GM21619 (cell line): ENCODE measurements around the gene CEP164.

Source experiments
- ATAC-seq: cut with Tn5 transposase; IDR thresholded peaks from one replicate; pipeline ENCODE4 v1.9.1; 2021; ENCODE audit not compliant: unreplicated experiment

Gene CEP164

DNA sequence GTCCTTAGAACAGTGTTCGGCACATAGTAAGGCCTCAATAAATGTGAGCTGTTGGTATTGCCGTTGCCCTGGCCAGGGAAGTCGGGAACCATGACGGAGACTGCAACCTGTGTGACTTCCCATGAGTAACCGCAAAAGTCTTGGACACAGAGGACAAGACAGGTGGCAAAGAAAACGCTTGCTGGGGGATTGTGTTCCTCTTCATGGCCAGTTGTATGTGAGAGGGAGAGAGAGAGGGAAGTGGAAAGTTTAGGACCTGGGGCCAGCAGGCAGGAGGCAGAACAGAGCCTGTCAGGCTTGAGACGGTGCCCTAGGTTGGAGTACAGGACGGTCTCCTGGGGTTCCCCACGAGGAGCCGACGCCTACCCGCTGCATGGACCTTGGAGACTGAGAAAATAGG lies 90.2 kb downstream of the CEP164 start:
- no peak for ATAC-seq

DNA sequence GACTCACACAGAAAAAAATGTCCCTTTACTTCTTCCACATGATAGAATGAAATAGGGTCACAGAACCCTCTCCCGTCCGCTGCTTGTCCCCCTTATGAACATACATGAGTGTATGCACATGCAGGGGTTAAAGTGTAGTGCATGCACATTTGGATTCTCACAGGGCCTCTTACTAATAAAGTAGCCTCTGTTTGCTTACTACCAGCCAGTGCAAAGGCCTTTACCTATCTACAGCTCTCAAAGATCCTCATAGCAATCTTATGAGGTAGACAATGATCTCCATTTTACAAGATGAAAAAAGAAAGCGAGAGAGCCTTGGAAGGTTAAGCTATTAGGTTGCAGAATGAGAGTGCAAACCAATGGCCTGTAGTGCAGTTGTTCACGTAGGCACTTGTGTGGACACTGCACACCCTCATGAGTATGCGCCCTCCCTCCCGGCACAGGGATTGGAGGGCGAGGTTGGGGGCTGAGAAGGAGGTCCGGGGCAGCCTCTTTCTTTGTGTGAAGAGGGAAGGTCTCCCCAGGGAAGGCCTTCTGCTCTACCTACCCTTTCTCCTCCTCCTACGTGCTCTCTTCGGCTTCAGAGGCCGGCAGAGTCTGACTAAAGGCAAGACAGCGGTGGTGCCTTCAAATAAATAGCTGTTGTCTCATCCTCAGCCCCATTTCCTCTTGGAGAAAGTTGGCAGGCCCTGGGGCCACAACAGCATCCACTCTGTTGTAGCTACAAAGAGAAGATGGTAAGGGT lies 91.3 kb downstream of the CEP164 start:
- no peak for ATAC-seq

DNA sequence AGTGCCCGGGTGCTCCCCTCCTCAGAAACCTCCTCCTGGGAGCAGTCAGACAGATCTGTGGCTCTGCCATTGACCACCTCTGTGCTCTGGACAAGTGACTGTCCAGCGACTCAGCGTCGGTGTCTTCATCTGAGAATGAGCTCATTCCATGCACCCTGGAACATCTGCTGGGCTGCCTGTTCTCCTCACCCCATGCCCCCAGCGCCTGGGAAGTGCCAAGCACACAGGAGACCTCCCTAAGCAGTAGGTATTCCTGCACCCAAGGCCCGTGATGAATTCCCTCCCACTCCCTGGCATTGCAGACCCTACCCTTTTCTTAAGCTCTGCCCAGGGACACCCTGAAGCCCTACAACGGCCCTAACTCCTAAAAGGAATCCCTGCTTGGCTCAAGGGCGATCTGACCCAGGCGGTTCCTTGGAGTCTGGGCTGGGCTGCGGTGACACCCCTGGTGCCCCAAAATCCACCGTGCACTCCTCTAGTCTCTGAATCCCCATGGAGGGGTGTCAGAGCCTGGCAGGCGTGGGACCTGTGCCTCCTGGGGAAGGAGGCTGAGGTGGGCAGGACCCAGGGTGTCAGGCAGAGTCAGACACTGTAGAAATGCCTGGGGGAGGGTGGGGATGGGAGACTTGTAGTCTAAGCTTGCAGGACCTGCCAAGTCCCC lies 92.0 kb downstream of the CEP164 start:
- no peak for ATAC-seq

DNA sequence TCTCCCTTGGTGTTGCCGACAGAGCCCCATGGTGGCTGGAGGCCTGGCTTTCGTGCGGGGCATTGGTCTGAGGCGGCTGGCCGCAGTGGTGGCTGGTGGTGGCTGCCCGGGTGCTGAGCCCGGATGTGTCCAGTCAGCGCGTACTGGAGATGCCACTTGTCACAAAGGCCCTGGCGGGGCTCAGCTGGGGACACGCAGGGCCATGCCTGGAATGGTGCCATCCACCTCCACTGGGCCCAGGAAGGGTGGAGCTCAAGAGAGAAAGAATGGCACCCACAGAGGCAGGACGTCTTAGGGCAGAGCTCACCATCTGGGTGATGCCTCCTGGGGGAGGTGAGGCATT lies 92.5 kb downstream of the CEP164 start:
- no peak for ATAC-seq

DNA sequence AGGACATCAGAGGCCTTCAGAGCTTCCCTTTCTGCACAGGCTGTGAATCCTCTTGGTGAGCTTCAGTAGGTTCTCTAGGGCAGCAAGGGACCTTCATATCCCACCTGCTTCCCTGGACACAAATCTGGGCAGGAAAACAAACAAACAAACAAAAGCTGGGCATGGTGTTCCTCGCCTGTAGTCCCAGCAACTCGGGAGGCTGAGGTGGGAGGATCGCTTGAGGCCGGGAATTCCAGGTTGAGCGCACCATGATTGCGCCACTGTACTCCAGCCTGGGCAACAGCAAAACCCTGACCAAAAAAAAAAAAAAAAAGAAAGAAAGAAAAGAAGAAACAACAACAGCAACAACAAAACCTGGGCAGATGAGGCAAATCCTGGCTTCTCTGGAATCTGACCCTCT lies 92.9 kb downstream of the CEP164 start:
- ATAC-seq: no peak

DNA sequence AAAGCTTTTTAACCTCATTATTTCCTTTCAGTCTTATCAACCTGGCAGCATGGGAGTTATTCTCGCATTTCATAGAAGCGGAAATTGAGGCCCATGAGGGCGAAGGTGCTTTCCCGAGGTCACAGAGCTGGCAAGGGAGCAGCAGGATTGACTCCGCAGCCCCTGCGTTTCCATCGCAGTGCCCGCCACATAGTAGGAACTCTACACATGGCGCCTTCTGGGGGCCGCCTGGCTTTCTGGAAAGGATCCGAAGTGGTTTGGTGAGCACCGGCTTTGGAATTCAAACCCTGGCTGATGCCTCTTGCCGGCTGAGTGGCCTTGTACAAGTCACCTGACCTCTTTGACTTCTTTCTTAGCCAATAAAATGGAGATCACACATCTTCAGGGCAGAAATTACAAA lies 93.4 kb downstream of the CEP164 start:
- ATAC-seq: no peak

DNA sequence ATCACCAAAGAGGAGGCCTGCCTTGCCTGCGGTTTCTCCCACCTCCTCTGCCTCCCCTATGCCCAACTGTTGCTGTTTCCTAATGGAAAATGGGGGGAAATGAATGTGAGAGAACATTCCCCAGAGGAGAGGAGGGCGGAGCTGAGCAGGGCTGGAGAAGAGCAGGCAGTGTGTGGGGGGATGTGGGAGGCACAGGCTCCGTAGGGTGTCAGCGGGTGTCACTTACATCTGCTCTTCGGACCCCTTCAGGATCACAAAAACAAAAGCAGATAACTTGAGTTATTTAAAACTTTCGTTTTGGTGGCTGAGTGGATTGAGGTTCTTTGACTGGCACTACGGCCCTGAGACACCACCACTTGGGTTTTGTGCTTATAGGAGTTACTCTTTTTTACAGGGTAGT lies 93.8 kb downstream of the CEP164 start:
- ATAC-seq: no peak

DNA sequence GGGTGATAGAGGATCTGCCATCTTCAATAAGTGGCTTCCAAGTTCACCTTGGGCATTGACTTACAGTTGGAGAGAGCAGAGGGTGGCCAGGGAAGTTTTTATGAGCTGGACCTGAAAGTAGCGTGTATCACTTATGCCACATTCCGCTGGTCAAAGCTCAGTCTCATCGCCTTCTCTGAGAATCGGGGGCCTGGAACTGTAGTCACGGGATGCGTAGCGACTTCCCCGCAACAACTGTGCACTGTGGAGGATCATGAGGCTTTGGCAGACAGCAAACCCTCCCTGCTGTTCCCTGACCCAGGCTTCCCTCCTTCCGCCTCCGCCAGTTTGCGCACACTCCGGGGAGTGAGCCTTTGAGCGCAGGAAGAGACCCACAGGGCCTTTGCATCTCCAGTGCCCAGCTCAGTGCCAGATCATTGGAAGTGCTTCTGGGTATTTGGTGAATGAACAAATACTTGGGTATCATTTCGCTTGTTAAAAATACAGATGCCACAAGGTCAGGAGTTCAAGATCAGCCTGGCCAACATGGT lies 95.5 kb downstream of the CEP164 start:
- ATAC-seq: no peak

DNA sequence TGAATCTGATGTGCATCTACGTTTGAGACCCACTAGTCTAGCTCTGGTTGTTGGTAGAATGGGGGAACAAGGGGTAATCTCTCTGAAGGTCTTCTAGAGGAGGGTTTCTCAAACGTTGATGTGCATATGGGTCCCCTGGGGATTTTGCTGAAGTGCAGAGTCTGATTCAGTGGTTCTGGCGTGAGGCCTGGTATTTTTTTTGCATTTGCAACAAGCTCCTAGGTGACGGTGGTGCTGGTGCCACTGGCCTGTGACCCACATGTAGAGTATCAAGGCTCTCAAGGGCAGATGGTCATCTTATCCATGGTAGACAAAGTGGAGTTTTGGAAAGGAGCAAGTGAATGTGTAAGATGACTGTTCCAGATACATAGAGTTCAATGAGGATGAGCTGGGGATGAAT lies 97.1 kb downstream of the CEP164 start:
- ATAC-seq: no peak

DNA sequence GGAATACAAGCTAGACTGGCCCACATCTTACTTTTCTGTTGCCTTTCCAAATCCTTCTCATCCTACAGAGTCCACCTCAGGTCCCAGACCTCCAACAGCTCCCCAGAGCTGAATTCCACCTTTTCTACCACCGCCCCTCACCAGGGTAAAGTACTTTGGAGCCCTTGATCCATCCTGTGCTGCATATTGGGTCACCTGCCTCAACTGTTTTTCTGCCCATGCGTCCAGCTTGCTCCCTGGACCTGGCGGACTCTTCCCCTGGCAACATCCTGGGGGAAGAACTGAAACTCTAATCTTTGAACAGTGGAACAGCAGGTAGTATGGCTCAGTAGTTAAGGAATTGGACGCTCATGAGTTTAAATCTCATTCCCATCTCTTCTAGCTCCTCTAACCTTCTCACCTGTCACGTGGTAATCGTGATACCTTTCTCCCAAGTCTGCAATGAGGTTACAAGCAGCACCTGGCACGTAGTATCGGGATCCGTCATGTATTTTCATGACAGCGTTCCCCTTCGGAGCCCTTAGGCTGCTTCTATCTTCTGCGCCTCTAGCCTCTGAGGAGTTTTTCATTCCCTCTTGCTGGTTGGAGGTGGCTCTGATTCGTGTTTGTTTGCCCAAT lies 98.1 kb downstream of the CEP164 start:
- ATAC-seq: no peak

DNA sequence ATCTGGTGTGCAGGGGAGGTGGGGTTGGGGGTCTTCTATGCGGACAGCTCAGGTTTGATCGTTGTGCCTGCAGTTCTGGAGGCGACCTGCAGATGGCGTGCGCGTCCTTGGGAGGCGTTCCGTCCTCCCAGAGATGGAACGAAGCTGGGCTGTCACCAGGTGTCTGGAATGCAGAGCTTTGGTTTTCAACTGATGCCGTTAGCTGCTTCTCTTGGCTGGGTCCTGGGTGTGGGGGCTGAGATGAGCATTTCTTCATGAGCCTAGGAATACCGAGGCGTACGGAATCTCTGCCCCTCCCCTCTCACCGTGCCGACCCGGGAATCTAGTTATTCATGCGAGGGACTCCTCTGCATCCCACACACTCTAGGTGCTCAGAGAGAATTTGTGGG lies 98.6 kb downstream of the CEP164 start:
- no peak for ATAC-seq

DNA sequence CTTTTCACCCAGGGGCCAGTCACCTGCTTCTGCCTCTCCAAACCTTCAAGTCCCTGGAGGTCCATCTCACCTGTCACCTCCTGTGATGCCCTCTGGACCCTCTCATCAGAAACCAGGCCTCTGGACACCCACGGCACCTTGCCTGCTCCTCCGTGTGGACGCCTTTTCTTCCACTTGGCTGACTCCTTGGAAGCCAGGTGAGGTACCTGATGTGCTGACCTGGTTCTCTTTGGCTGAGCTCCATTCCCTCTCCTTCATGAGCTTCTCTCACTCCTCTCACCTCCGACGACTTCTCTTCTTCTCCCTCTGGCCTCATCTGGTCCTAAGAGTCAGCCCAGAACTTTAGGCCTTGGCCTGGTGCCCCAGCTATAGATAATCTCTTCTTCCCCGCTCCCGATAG lies 99.3 kb downstream of the CEP164 start:
- ATAC-seq: no peak

DNA sequence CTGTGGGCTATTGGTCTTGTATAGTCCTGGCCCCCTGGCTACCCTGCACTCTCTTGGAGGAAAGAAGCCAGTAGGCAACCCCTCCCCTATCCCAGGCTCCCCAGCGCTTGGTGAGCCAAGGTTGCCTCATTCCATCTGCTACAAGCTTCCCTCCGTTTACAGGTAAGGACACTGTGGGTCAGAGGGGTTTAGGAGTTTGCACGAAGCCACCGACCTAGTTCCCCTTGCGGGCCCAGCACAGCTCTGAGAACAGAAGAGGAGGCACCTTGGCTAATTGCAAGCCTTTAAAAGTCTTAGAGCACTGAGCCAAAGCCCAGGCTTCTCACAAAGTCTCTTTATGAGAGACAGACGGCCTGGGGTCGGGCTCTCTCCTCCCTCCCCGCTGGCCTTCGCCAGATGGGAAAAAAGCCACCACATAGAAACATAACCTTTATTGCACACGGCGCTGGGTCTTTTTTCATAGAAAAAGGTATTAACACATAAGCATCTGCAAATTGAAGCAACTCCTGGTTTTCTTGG lies 99.8 kb downstream of the CEP164 start:
- no peak for ATAC-seq

DNA sequence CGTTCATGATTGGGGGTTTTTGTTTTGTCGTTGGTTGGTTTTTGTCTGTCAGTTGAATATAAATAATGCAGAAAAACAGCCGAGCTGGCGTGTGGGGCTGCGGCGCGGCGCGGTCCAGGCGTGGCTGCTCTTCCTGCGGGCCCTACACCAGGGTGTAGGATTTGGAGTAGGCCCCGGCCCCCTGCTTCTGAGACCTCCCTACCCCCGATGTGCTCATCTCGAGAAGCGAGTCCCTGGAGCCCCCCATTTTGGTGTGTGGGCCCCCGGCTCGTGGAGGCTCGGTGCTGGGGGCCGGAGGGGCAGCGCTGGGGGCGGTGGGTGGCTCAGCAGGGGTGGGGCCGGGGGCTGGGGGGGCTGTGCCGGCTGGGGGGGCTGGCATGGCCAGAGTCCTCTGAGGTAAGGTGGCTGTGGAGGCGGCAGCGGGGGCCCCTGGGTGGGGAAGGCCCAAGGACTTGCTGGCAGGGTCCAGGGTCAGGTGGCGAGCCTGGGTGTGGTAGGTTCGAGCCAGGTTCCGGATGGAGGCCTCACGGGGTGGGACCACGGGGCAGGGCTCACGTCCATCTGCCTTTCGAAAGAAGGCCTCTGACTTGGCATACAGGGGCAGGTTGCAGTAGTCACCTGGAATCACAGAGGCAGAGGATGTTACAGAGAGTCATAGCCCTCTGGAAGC lies 100.7 kb downstream of the CEP164 start:
- no peak for ATAC-seq

DNA sequence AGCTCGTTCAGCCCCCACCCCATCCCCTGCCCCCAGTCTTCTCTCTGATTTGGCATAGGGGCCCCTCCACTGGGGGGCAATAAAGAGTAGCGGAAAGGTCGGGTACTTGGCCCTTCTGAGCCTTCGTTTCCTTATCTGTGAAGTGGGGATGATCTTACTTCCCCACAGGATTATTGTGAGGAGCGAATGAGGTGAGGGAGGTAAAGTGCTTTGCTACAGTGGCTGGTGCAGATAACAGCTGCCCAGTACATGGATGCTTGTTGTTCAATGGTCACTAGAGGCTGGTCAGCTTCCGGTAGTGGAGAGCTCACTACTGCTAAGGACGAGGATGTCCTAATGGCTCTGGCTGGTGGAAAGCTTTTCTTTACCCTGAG lies 101.2 kb downstream of the CEP164 start:
- no peak for ATAC-seq

DNA sequence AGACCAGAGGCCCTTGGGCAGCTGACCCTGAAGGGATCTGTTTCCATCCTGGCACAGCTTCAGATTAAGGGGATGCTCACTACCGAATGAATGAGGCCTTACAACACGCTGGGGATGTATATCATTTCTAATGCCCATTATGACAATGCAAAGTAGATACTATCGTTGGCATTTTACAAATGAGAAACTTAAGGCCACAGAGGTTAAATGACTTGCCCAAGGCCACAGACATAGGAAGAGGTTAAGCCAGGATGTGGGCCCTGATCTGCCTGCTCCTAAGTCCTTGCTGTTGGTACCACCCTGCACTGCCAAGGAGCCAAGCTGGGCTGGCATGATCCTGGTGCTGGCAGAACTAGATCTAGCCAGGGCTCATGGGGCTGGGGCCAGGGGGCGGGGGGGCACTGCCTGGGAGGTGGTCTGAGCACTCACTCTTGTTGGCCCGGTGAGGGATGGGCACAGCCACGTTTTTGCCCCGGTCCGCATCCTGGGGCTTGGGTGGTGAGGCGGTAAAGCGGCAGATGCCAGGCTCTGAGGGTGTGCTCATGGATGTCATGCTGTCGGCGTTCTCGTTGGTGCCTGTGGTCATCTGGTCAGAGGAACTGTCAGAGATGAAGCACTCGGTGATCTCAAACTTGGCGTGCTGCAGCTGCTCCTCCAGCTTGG lies 102.8 kb downstream of the CEP164 start:
- no peak for ATAC-seq

DNA sequence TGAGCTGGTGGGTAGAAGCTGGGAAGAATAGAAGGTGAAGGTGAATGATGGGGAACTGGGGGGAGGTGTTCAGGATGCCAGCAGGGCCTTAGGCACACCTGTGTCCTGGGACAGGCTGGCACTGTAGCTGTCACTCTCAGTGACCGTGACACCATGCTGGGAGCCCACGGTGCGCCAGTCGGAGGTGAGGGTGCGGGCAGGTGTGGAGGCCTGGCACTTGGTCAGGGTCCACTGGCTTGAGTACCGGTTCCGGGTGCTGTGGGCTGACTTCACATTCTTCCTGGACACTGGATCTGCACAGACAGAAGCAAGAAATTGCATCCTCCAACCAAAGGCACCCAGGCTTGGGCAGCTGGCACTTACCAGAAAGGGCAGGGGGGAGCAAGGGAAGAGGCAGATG lies 103.8 kb downstream of the CEP164 start:
- ATAC-seq: no peak

DNA sequence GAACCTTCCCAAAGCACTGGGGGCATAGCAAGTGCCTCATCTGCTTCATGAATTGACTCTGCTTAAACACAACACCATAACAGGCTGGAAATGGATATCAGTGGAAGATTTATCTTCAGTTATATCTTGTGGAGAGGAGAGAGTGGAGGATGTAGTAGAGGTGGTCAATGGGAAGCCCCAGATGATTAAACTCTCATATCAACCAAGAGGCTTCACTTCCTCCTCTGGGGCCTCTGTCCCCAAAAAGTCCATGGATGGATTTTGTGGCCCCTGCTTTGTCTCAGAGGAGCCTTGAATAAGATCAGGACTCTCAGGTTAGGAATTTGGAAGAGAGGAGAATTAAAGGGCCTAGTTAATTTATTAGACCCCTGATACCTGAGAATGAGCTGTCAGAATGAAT lies 106.1 kb downstream of the CEP164 start:
- no peak for ATAC-seq

DNA sequence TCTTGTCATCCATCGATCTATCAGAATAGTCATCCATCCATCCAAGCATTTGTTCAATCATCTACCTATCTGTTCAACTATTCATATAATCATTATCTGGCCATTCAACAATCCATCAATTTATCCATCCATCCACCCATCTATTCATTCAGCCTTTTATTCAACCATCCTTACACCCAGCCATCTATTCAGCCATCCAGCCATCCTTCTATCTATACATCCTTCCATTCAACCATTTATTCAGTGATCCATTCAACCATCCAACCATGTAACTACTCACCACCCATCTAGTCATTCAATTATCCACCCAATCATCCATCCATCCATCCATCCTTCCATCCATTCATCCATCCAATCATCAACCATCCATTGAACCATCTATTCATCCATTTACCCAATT lies 106.8 kb downstream of the CEP164 start:
- ATAC-seq: no peak

DNA sequence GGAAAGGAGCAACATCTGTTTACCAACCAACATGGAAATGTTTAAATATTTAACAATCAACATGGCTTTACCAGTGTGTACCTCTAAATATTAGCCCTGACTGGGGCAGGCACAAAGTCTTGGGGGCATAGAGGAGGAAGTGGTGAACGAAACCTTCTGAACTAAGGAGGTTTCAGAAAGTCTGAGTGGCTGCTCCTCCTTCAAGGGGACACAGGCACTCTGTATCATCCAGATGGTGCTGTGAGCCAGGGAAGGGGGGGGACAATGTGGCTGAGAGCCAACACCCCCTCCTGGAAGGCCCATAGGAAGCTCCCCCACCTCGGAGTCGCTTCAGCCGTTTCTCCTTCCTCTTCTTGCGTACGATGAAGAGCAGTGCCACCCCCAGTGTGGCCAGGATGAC lies 107.7 kb downstream of the CEP164 start:
- no peak for ATAC-seq
